ENCODE data around the gene BRF1.

DNA sequence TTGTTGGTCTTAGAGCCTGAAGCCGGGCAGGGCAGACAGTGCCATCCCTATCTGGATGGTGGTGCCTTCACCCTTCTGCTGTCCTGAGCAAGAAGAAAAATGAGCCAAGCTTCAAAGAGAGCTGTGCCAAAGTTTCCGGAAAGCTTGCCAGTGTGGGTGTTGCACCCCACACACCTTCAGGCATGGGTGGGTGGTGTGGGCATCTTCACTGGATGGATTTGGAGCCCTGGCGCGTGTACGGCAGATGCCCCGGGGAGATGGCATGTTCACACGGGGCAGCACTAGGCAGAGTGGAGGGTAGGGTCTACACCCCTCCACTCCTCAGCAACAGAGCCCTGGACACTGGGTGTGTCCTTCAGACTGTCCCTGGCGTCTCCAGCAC is 46.8 kb upstream of the BRF1 start:
- no peak for TF ChIP-seq EP300 (IDR thresholded peaks at IDR 0.05; ENCODE audit: borderline replicate concordance)
- TF ChIP-seq, protein P1, sequence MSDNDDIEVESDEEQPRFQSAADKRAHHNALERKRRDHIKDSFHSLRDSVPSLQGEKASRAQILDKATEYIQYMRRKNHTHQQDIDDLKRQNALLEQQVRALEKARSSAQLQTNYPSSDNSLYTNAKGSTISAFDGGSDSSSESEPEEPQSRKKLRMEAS (IDR thresholded peaks at IDR 0.05): no peak
- TF ChIP-seq, protein P2, sequence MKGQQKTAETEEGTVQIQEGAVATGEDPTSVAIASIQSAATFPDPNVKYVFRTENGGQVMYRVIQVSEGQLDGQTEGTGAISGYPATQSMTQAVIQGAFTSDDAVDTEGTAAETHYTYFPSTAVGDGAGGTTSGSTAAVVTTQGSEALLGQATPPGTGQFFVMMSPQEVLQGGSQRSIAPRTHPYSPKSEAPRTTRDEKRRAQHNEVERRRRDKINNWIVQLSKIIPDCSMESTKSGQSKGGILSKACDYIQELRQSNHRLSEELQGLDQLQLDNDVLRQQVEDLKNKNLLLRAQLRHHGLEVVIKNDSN (IDR thresholded peaks at IDR 0.05): no peak

Data from Ishikawa (cell line).